Suprapubic skin (tissue), 4 donors: Measurements from ENCODE around the gene NEGR1. TPM values are rescaled to one million over a fixed set of nuclear protein-coding genes. Genes with fewer than 3 reads are reported as not detected.

Experiments
- DNase-seq, 2 donors: peaks; one replicate each; pipeline ENCODE4 v3.0.0-alpha.2; 2019; ENCODE audit warnings: low spot score in 2 of 2
- H3K27ac ChIP-seq: fragments of 200-600 bp; sonication (generic); one replicate; pipeline ENCODE4 v1.5.1; 2019
- H3K27me3 ChIP-seq: fragments of 200-600 bp; sonication (generic); one replicate; pipeline ENCODE4 v1.5.1; 2019
- H3K36me3 ChIP-seq: fragments of 200-600 bp; sonication (generic); one replicate; pipeline ENCODE4 v1.5.1; 2019
- H3K4me1 ChIP-seq: fragments of 200-600 bp; sonication (generic); one replicate; pipeline ENCODE4 v1.5.1; 2019
- H3K4me3 ChIP-seq: fragments of 200-600 bp; sonication (generic); one replicate; pipeline ENCODE4 v1.5.1; 2019; ENCODE audit warnings: mild to moderate bottlenecking
- H3K9me3 ChIP-seq: fragments of 200-600 bp; sonication (generic); one replicate; pipeline ENCODE4 v1.5.1; 2019
- CTCF ChIP-seq, 2 donors: fragments of 200-600 bp in 1 of 2; fragments of 450-650 bp in 1 of 2; sonication (generic) in 1 of 2; IDR thresholded peaks; one replicate each; pipeline ENCODE4 v1.5.1; 2016 to 2019; ENCODE audit warnings: antibody characterized with exemption in 2 of 2, mild to moderate bottlenecking in 1 of 2, moderate library complexity in 1 of 2
- EP300 ChIP-seq: sonication (generic); formaldehyde crosslinking; IDR thresholded peaks from one replicate; pipeline ENCODE4 v1.6.1; 2017; ENCODE audit warnings: antibody characterized with exemption
- POLR2A ChIP-seq, 2 donors: fragments of 450-650 bp; IDR thresholded peaks; one replicate each; pipeline ENCODE4 v1.6.1; 2017; ENCODE audit warnings: antibody characterized with exemption in 2 of 2, mild to moderate bottlenecking in 2 of 2, moderate library complexity in 2 of 2
- POLR2AphosphoS5 ChIP-seq, 3 donors: sonication (generic); formaldehyde crosslinking; IDR thresholded peaks; one replicate each; pipeline ENCODE4 v1.6.1; 2017; ENCODE audit warnings: antibody characterized with exemption in 3 of 3
- WGBS: methylation state at CpG from one replicate; pipeline ENCODE4 v1.1.5; 2018; 5-methylcytosine and 5-hydroxymethylcytosine counted together
- total RNA-seq, 4 donors: library from RNA; depleted of rRNA; stranded (reverse); fragments of >200 nt; gene quantifications; one replicate each; pipeline ENCODE4 v1.1.0, GENCODE V29; 2016

NEGR1 gene
- total RNA-seq, 4 donors from 2014 or later = 3.0 to 9.9 (median 3.8) TPM

GRCh38 chr1:71766748-71767147, 515.6 kb downstream of the NEGR1 start:
- Histone ChIP-seq H3K27me3 (no peaks in the 10 kb centered on the region), H3K36me3 (no peaks in the 10 kb centered on the region), H3K4me1 (no peaks in the 10 kb centered on the region), H3K27ac (no peak overlapping the region), H3K4me3 (no peak overlapping the region), H3K9me3 (peaks cover 4% of the 10 kb centered on the region)
- no peak for DNase-seq
- TF ChIP-seq CTCF (IDR thresholded peaks at IDR 0.05) (no peak), POLR2AphosphoS5 (IDR thresholded peaks at IDR 0.05) (no peak), EP300 (no peak), POLR2A (IDR thresholded peaks at IDR 0.05) (no peak)
- WGBS = 86% methylated on average over 4 of the region's 4 CpGs

GRCh38 chr1:71762514-71763255, 519.7 kb downstream of the NEGR1 start:
- 36% methylated on average over 1 of the region's 1 CpG for WGBS
- no peaks in the 10 kb centered on the region for H3K4me1 ChIP-seq
- DNase-seq = no peak
- H3K9me3 ChIP-seq = peaks cover 4% of the 10 kb centered on the region
- H3K36me3 ChIP-seq = no peaks in the 10 kb centered on the region
- no peak for TF ChIP-seq POLR2A (IDR thresholded peaks at IDR 0.05)
- no peak for TF ChIP-seq EP300
- no peak for TF ChIP-seq CTCF (IDR thresholded peaks at IDR 0.05)
- no peak for TF ChIP-seq POLR2AphosphoS5 (IDR thresholded peaks at IDR 0.05)
- H3K27me3 ChIP-seq = no peaks in the 10 kb centered on the region
- H3K27ac ChIP-seq = no peak overlapping the region
- H3K4me3 ChIP-seq = no peak overlapping the region

GRCh38 chr1:71755441-71755840, 526.9 kb downstream of the NEGR1 start:
- Histone ChIP-seq H3K9me3 (no peaks in the 10 kb centered on the region), H3K27ac (no peak overlapping the region), H3K4me1 (no peaks in the 10 kb centered on the region), H3K36me3 (no peaks in the 10 kb centered on the region), H3K27me3 (no peaks in the 10 kb centered on the region), H3K4me3 (no peak overlapping the region)
- TF ChIP-seq CTCF (IDR thresholded peaks at IDR 0.05) = no peak
- TF ChIP-seq EP300 = no peak
- TF ChIP-seq POLR2AphosphoS5 (IDR thresholded peaks at IDR 0.05) = no peak
- no peak for TF ChIP-seq POLR2A (IDR thresholded peaks at IDR 0.05)
- WGBS = 97% methylated on average over 1 of the region's 1 CpG
- no peak for DNase-seq

GRCh38 chr1:71753746-71754145, 528.6 kb downstream of the NEGR1 start:
- TF ChIP-seq EP300 = no peak
- TF ChIP-seq POLR2A (IDR thresholded peaks at IDR 0.05) = no peak
- no peak for TF ChIP-seq CTCF (IDR thresholded peaks at IDR 0.05)
- no peak for TF ChIP-seq POLR2AphosphoS5 (IDR thresholded peaks at IDR 0.05)
- Histone ChIP-seq H3K27ac (no peak overlapping the region), H3K27me3 (no peaks in the 10 kb centered on the region), H3K9me3 (no peaks in the 10 kb centered on the region), H3K36me3 (no peaks in the 10 kb centered on the region), H3K4me3 (no peak overlapping the region), H3K4me1 (no peaks in the 10 kb centered on the region)
- no peak for DNase-seq
- 81% methylated on average over 4 of the region's 4 CpGs for WGBS

- DNase-seq = no peak
- Histone ChIP-seq H3K36me3 (no peaks in the 10 kb centered on the region), H3K4me1 (no peaks in the 10 kb centered on the region), H3K27ac (no peak overlapping the region), H3K9me3 (no peaks in the 10 kb centered on the region), H3K27me3 (no peaks in the 10 kb centered on the region), H3K4me3 (no peak overlapping the region)
- TF ChIP-seq POLR2AphosphoS5 (IDR thresholded peaks at IDR 0.05) = no peak
- TF ChIP-seq CTCF (IDR thresholded peaks at IDR 0.05) = no peak
- no peak for TF ChIP-seq EP300
- TF ChIP-seq POLR2A (IDR thresholded peaks at IDR 0.05) = no peak
These were observed 537.0 kb downstream of the NEGR1 start for GRCh38 chr1:71745326-71745725.
